NCI-H526 (cell line): ENCODE measurements around the gene MATN1.
A peak's percentile ranks its signal among the peaks of the same experiment; 100 is the strongest.

ENCODE experiments used
- DNase-seq, 2 experiments: peaks; one replicate each; lab custom pipeline; 2025; lab: John Stamatoyannopoulos, UW

The MATN1 gene

DNA sequence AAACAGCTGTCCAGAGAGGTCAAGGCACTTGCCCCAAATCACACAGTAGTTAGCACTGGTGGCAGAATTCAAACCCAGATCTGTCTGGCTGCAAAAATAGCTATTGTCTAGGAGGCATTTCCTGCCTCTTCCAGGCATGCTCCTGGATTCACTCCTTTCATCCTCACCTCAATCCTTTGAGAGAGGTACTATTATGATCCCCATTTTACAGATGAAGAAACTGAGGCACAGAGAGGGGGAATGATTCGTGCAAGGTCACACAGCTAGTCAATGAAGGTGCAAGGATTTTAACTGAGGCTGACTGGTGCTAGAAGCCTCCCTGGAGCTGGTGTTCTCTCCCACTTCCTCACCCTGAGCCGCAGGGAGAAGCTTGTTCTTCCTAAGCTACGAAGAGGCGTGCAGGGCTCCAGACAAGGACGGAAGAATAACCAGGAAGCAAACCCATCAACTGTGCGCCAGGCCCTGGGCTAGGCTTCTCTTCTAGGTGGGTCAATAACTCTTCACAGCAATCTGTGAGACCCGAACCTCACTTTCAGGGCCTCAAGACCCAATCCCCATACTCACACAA lies 34.8 kb upstream of the MATN1 start:
- no peak for DNase-seq

GRCh38 chr1:30757352-30758120 lies 34.2 kb upstream of the MATN1 start, which contains the start of gene LAPTM5:
TSS of gene LAPTM5 (minus strand) at chr1:30757774. CDS start at chr1:30757745, 29 bp downstream.
- DNase-seq: no peak

GRCh38 chr1:30756545-30757351 lies 33.4 kb upstream of the MATN1 start:
- DNase-seq: no peak

DNA sequence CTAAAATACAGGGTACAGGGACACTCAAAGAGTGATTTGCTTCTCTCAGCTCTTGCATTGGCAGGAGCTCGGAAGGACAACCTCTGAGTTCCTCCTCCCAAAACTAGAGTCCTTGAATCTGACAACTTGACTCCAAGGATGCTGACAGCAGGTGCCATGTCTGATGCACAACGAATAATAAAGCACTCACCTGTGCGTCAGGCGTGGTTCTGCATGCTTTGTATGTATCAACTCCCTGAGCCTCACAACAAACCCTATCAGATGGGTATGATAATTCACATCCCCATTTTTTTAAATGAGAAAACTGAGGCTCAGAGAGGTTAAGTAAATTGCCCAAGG lies 32.8 kb upstream of the MATN1 start:
- no peak for DNase-seq

GRCh38 chr1:30755746-30756145 lies 32.4 kb upstream of the MATN1 start:
- DNase-seq: no peak

DNA sequence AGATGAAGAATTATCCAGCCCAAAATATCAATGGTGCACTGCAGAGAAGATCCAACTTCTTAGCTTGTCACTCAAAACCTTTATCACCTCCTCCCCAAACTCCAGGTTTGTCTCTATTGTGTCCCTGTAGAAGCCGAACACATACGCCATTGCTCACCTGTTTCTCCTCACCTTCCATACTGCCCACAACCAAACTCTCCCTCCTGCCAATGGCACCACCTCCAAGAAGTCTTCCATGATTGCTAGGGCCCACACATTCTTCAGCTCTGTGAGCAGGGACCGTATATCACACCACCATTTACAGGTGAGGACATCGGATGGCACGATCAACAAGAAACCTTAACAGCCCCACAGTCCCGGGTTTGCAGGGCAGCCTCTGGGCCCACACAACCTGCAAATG lies 31.9 kb upstream of the MATN1 start:
- DNase-seq: no peak

- no peak for DNase-seq
Measured at GRCh38 chr1:30754684-30755171, 31.3 kb upstream of the MATN1 start.

DNA sequence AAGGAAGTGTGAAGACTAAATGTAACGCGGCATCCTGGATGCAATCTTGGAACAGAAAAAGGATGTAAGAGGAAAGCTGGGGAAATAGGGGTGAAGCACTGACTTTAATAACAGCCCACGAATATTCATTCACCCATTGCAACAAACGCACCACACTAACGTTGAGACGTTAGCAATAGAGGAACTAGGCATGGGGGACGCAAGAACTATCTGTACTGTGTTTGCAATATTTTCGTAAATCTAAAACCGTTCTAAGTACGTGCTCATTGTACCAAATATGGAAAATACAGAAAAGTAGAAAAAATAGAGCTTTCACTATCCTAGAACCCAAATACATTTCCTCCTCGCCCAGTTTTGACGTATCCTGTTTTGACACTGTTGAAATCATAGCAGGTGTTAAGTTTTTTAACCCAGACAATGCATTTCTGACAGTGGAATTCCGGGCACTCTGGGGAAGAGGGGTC lies 30.3 kb upstream of the MATN1 start:
- DNase-seq: no peak

DNA sequence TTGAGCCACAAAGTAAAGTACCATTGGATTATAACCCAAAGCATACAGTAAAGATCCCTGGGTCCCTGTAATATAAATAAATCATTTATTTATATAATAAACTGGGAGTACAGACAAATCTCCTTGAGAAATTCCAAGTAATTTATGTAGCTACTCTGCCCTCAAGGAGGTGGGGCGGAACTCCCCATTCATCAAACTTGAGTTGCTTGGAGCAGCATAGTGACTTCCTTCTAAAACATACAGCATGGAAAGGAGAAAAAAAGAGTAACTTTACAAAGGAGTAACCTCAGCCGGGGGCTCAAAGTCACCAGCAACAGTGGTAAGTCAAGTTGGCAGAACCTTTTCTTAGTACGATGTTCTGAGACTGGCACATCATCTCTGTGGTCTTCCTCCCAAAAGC lies 29.7 kb upstream of the MATN1 start:
- DNase-seq: no peak

DNA sequence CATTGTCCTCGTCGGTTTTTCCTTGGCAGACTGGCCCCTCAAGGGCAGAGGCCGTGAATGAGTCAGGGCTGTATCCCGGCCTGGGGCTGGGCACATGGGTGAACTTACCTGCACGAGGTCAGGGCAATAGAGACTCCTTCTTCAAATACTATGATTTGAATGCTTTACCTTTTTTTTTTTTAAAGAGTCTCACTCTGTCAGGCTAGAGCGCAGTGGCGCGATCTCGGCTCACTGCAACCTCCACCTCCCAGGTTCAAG lies 29.2 kb upstream of the MATN1 start:
- no peak for DNase-seq

DNA sequence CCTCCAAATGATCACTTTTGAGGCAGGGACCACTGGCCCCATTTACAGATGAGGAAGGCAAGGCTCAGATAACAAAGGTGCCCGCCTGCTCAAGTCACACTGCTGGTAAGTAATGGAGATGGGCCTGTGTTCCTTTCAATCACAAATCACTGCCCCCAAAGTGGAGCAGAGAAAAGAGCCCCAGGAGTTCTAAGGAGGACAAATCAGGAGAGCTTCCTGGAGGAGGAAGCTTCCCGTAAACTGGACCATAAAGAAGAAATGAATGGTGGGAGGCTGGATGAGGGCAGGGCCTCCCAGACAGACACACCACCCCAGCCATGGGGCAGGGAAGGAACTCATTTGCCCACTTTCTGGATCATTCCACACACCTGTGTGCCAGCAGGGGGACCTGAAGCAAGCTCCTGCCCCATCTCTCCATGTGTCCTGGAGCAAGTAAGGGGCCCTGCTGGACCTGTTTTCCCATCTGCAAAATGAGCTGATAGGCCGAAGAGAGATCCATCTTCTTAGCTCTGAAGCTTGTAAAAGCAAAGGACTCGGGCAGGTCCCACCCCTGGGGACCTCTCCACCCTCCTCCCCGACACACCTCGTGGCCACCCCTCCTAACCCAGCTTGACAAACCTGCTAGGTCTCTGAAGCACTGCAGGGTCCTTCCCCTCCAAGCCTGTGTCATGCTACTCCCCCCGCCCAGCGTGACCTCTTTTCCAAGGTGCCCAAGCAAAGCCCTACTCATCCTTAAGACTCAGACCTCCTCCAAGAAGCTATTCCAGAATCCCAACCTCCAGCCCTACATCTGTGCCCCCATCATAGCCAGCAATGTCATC lies 28.7 kb upstream of the MATN1 start:
- DNase-seq: no peak

DNA sequence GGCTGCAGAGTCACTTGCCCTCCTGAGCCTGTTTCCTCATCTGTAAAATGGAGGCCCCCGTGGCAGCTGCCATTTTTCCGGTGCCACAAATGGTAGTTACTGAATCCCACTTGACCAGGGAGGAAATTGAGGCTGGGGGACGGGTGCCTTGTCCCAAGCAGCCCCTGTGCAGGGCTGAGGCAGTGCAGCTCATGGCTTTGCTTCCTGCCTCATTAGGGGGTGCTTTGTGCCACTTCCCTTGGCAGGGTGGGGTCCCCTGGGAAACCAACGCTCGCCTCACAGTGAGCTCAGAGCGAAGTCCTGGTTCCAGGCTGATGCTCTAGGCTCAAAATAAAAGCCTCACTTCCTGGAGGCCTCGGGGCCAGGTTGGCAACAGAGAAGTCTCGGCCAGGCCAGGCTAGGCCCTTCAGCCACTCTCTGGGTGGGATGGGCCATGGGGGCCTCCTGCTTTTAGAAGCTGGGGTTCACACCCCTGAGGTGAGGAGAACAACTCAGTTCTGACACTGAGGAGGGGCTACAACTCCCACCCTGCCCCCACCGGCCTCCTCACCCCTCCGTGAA lies 27.4 kb upstream of the MATN1 start:
- DNase-seq: no peak

DNA sequence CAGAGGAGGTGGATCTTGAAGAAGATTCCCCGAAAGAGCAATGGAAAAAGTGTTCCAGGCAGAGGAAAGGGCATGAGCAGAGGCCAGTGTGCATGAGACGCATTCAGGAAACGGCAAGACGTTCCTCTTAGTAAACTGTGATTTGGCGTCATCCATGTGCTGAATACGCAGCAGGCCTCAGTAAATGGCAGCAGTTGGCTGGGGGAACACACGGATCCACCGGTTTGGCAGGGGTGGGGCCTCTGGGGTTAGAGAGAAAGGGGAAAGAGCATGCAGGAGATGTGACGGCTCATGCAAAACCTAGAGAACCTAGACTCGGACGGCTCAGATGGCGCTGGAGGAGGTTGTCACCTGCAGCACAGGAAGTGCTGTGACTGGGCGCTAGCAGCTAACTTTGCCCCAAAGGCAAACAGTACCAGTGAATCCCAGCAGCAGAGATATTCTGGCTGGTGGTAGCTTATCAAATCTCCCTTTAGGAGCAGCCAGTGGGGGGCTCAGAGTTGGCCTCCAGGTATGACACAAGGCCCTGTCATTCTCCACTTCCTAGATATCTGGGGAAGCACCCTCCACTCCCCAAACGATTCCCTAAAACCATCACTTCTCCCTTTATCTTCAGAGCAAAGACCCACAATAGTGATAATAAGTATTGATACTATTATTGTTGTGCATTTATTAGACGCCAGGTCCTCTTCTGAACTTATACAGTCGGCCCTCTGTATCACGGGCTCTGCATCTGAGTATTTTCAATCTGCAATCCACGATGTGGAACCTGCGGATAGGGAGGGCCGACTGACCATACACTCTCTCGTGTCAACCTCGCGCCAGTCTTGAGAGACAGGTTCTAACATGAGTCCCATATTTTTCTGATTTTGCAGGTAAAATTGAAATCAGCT lies 26.6 kb upstream of the MATN1 start:
- peak; percentile 37 to 60 for DNase-seq

- peak; percentile 16 to 58 for DNase-seq
Measured at GRCh38 chr1:30748699-30749401, 25.5 kb upstream of the MATN1 start.

GRCh38 chr1:30748098-30748698 lies 24.8 kb upstream of the MATN1 start:
- DNase-seq: peak; percentile 92 to 97

- no peak for DNase-seq
Measured at GRCh38 chr1:30747033-30748008, 23.9 kb upstream of the MATN1 start.

GRCh38 chr1:30746212-30747032 lies 23.0 kb upstream of the MATN1 start:
- DNase-seq: no peak

DNA sequence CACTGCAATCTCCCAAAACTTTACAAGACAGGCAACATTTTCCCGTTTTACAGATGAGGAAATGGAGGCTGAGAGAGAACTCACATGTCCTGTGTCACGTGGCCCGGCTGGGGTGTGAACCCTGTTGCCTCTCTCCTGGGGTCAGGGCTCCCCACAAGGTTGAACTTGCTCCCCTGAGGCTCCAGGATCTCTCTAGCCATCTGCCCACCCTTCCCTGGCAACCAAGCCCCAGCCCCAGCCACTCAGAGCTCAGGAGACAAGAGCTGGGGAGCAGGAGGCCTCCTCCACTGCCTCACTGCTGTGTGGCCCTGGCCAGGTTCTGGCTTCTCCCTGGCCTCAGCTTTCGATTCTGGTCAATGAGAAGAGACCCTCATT lies 22.4 kb upstream of the MATN1 start:
- no peak for DNase-seq
